ENCODE data around the gene GPN1. TPM values are rescaled to one million over a fixed set of nuclear protein-coding genes. Genes with fewer than 3 reads are reported as not detected.

GPN1 gene
- total and polyA plus RNA-seq, 2 of the 8 experiments (the other 6 are each of a cell fraction or from before 2014, with no cell fraction given) = 38.7 to 43.5 TPM

DNA sequence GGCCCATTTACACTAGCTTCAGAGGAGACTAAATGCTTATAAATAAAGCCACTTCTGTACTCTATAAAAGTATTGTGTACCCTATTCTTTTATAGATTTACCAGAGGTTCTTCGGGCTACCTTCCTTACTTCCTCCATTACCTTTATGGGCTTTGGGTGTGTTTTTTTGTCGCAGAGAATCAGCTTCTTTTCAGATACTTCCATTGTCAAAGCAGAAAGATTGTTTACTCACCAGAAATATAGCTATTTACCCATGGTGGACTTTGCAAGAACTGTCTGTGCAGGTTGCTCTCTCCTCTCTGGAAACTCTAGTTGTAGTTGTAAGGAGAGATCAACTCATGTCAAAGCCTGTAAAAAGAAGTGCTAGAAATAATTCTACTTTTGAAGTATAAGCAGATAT, 14.9 kb upstream of the GPN1 start (continued):
- TF ChIP-seq, protein P1, sequence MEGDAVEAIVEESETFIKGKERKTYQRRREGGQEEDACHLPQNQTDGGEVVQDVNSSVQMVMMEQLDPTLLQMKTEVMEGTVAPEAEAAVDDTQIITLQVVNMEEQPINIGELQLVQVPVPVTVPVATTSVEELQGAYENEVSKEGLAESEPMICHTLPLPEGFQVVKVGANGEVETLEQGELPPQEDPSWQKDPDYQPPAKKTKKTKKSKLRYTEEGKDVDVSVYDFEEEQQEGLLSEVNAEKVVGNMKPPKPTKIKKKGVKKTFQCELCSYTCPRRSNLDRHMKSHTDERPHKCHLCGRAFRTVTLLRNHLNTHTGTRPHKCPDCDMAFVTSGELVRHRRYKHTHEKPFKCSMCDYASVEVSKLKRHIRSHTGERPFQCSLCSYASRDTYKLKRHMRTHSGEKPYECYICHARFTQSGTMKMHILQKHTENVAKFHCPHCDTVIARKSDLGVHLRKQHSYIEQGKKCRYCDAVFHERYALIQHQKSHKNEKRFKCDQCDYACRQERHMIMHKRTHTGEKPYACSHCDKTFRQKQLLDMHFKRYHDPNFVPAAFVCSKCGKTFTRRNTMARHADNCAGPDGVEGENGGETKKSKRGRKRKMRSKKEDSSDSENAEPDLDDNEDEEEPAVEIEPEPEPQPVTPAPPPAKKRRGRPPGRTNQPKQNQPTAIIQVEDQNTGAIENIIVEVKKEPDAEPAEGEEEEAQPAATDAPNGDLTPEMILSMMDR (IDR thresholded peaks at IDR 0.05; ENCODE audit: control extremely low read depth in 1 of 3, insufficient read depth in 1 of 3, low read depth in 1 of 3, low read length in 3 of 3) = no peak
- TF ChIP-seq, protein P2, sequence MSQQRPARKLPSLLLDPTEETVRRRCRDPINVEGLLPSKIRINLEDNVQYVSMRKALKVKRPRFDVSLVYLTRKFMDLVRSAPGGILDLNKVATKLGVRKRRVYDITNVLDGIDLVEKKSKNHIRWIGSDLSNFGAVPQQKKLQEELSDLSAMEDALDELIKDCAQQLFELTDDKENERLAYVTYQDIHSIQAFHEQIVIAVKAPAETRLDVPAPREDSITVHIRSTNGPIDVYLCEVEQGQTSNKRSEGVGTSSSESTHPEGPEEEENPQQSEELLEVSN (IDR thresholded peaks at IDR 0.05) = no peak
- TF ChIP-seq POLR2A (IDR thresholded peaks at IDR 0.05; ENCODE audit: control extremely low read depth in 1 of 2, low read depth in 2 of 2, low read length in 2 of 2) (no peak), CEBPB (IDR thresholded peaks at IDR 0.05; ENCODE audit: low read depth, low read length) (no peak), TAF1 (IDR thresholded peaks at IDR 0.05; ENCODE audit: low read depth, low read length) (no peak), TEAD4 (IDR thresholded peaks at IDR 0.05; ENCODE audit: low read depth, low read length) (no peak)
